GM12878 (cell line): Measurements from ENCODE around the gene FKBP15. TPM values are rescaled to one million over a fixed set of nuclear protein-coding genes. Genes with fewer than 3 reads are reported as not detected.

ENCODE experiments used
- ATAC-seq: fragments of 200-7000 bp; cut with Tn5 transposase; 3 replicates; pipeline ENCODE4 v1.9.1; 2020; ENCODE audit warnings: mild to moderate bottlenecking, moderate library complexity
- BruUV-seq: library from RNA; stranded (reverse); fragments of 400-500 nt; replicated peaks from 2 replicates; lab custom pipeline; 2021; lab: Mats Ljungman, UMichigan
- CTCF ChIA-PET: fragments of 300-600 bp; sonication (Branson Sonifier 250); formaldehyde crosslinking; extraction: SDS; loops from one replicate; lab custom pipeline; 2021; ENCODE audit warnings: inconsistent platforms; lab: Yijun Ruan, JAX
- POLR2A ChIA-PET: fragments of 350-600 bp; formaldehyde crosslinking; extraction: SDS; loops from one replicate; lab custom pipeline; 2021; ENCODE audit warnings: inconsistent platforms; lab: Charles Lee
- RAD21 ChIA-PET: fragments of 300-600 bp; sonication (Branson Sonifier 250); formaldehyde crosslinking; loops from one replicate; lab custom pipeline; 2023; ENCODE audit warnings: antibody characterized with exemption; ENCODE audit not compliant: unreplicated experiment; lab: Charles Lee
- SMC1A ChIA-PET: fragments of 300-600 bp; sonication (Branson Sonifier 250); formaldehyde crosslinking; loops from one replicate; lab custom pipeline; 2023; ENCODE audit not compliant: unreplicated experiment, uncharacterized antibody; lab: Charles Lee
- DNase-seq: peaks from one replicate; pipeline ENCODE4 v3.0.0-alpha.2; 2011; ENCODE audit warnings: low read depth, low spot score
- FAIRE-seq: peaks from 3 replicates; lab custom pipeline; 2011; peaks lifted over from hg19 to GRCh38; lab: Jason Lieb, UNC
- H2AFZ ChIP-seq: 2 replicates; pipeline ENCODE4 v1.6.0; 2011; ENCODE audit warnings: low read depth, low read length, control low read depth; ENCODE audit not compliant: control insufficient read depth
- H3K27ac ChIP-seq: 2 replicates; pipeline ENCODE4 v1.5.1; 2011; ENCODE audit warnings: control low read depth; ENCODE audit not compliant: control insufficient read depth, insufficient read depth
- H3K27me3 ChIP-seq, 2 experiments: replicated peaks in 1 of 2; 2 replicates each; pipeline versions ENCODE4 v1.6.0 to v1.6.1; 2011; ENCODE audit warnings: low read length in 1 of 2; ENCODE audit not compliant: control insufficient read depth in 2 of 2, insufficient read depth in 2 of 2
- H3K36me3 ChIP-seq, 2 experiments: 2 replicates each; pipeline ENCODE4 v1.5.1; 2011; ENCODE audit warnings: low read length in 1 of 2; ENCODE audit not compliant: control insufficient read depth in 2 of 2, insufficient read depth in 2 of 2
- H3K4me1 ChIP-seq: 2 replicates; pipeline ENCODE4 v1.6.1; 2011; ENCODE audit warnings: mild to moderate bottlenecking, low read length, moderate library complexity, mixed read lengths; ENCODE audit not compliant: control insufficient read depth, insufficient read depth
- H3K4me2 ChIP-seq: 2 replicates; pipeline ENCODE4 v1.6.0; 2011; ENCODE audit warnings: control low read depth; ENCODE audit not compliant: control insufficient read depth, insufficient read depth
- H3K4me3 ChIP-seq: fragments of 200-600 bp; sonication (generic); 2 replicates; pipeline ENCODE4 v1.5.1; 2016
- H3K79me2 ChIP-seq: 2 replicates; pipeline ENCODE4 v1.6.0; 2011; ENCODE audit warnings: low read length; ENCODE audit not compliant: control insufficient read depth, insufficient read depth
- H3K9ac ChIP-seq: 2 replicates; pipeline ENCODE4 v1.8.0; 2011; ENCODE audit warnings: low read length, control low read depth, mixed read lengths; ENCODE audit not compliant: control insufficient read depth, insufficient read depth
- H3K9me3 ChIP-seq: replicated peaks from 3 replicates; pipeline ENCODE4 v1.5.1; 2011; ENCODE audit warnings: mild to moderate bottlenecking, low read length; ENCODE audit not compliant: control insufficient read depth, insufficient read depth
- H4K20me1 ChIP-seq: 2 replicates; pipeline ENCODE4 v1.6.0; 2011; ENCODE audit not compliant: control insufficient read depth, insufficient read depth
- ASH2L ChIP-seq: fragments of 300-600, 200-600 bp; sonication (generic); IDR thresholded peaks from 2 replicates; pipeline ENCODE4 v1.6.1; 2017; ENCODE audit warnings: low read depth, mild to moderate bottlenecking, borderline replicate concordance
- BHLHE40 ChIP-seq, 2 experiments: fragments of 450-650 bp in 1 of 2; IDR thresholded peaks; 2 replicates each; pipeline ENCODE4 v1.6.1; 2011 to 2017; ENCODE audit warnings: low read depth in 2 of 2, borderline replicate concordance in 1 of 2, improper control_type of control experiment in 1 of 2, low read length in 1 of 2, mild to moderate bottlenecking in 1 of 2
- CBX3 ChIP-seq: fragments of 200-600 bp; sonication (generic); IDR thresholded peaks from 2 replicates; pipeline ENCODE4 v1.6.1; 2016; ENCODE audit warnings: low read depth, borderline replicate concordance
- CHD2 ChIP-seq: IDR thresholded peaks from 2 replicates; pipeline ENCODE4 v1.6.1; 2011; ENCODE audit warnings: low read depth, low read length, improper control_type of control experiment, borderline replicate concordance
- E2F4 ChIP-seq: IDR thresholded peaks from 2 replicates; pipeline ENCODE4 v1.6.1; 2012; ENCODE audit warnings: low read depth, low read length, improper control_type of control experiment
- EP300 ChIP-seq, 2 experiments: fragments of 150-350 bp in 1 of 2; IDR thresholded peaks; 2 replicates each; pipeline ENCODE4 v1.6.1; 2011 to 2012; ENCODE audit warnings: low read depth in 2 of 2, low read length in 2 of 2, borderline replicate concordance in 1 of 2, improper control_type of control experiment in 1 of 2, inconsistent platforms in 1 of 2; ENCODE audit not compliant: control insufficient read depth in 1 of 2
- ESRRA ChIP-seq: IDR thresholded peaks from 2 replicates; pipeline ENCODE4 v1.6.1; 2012; ENCODE audit warnings: mild to moderate bottlenecking, low read length, improper control_type of control experiment
- FOXK2 ChIP-seq: fragments of 450-650 bp; IDR thresholded peaks from 2 replicates; pipeline ENCODE4 v1.6.1; 2017; ENCODE audit warnings: mild to moderate bottlenecking, moderate library complexity
- GABPA ChIP-seq: IDR thresholded peaks from 2 replicates; pipeline ENCODE4 v1.6.1; 2014; ENCODE audit warnings: antibody characterized with exemption, low read depth, mild to moderate bottlenecking, inconsistent platforms
- IKZF2 ChIP-seq, 2 experiments: fragments of 450-650 bp; IDR thresholded peaks; 2 replicates each; pipeline ENCODE4 v1.6.1; 2017; ENCODE audit warnings: mild to moderate bottlenecking in 2 of 2, moderate library complexity in 2 of 2
- IRF4 ChIP-seq: IDR thresholded peaks from 2 replicates; pipeline ENCODE4 v1.6.1; 2011; ENCODE audit warnings: low read depth, low read length
- MTA3 ChIP-seq: IDR thresholded peaks from 2 replicates; pipeline ENCODE4 v1.6.1; 2012; ENCODE audit warnings: low read length, inconsistent platforms, borderline replicate concordance
- NR2C2 ChIP-seq: IDR thresholded peaks from 2 replicates; pipeline ENCODE4 v1.6.1; 2011; ENCODE audit warnings: borderline replicate concordance, low read depth; ENCODE audit not compliant: control insufficient read depth, insufficient read length
- ZBED1 ChIP-seq: IDR thresholded peaks from 2 replicates; pipeline ENCODE4 v1.6.1; 2016; ENCODE audit warnings: borderline replicate concordance
- ZNF274 ChIP-seq: IDR thresholded peaks from one replicate; pipeline ENCODE4 v1.8.0; 2011; ENCODE audit not compliant: insufficient read length, insufficient read depth
- ZZZ3 ChIP-seq: IDR thresholded peaks from 2 replicates; pipeline ENCODE4 v1.6.1; 2011; ENCODE audit warnings: low read depth; ENCODE audit not compliant: control insufficient read depth, insufficient read length
- WGBS: methylation state at CpG from one replicate; pipeline ENCODE4 v1.1.6; 2016; ENCODE audit warnings: low lambda C conversion rate; ENCODE audit not compliant: insufficient replicate concordance, insufficient coverage; ENCODE audit errors: missing lambda C conversion rate; 5-methylcytosine and 5-hydroxymethylcytosine counted together
- in situ Hi-C: fragments of 300-500 bp; cut with MboI; formaldehyde crosslinking; loops from 9 replicates; pipeline ENCODE4 v1.14.3; 2018; ENCODE audit warnings: mixed read lengths
- intact Hi-C: fragments of 100-400 bp; cut with micrococcal nuclease; formaldehyde crosslinking; loops from one replicate; pipeline ENCODE4 v1.14.2; 2022; ENCODE audit not compliant: unreplicated experiment
- polyA plus RNA-seq, 11 experiments: library from polyadenylated mRNA; depleted of rRNA in 4 of 11; unstranded in 6 of 11; stranded (reverse) in 5 of 11; fragments of >200 nt; fragmentation: Nextera tagmentation in 4 of 11; fragmentation: Illumina TruSeq in 1 of 11; extraction: Ambion mirVana in 4 of 11; extraction: Trizol in 1 of 11; gene quantifications; 1 replicate in 1 of 11; 2 replicates in 10 of 11; pipeline versions ENCODE4 v1.2.1 to v1.2.3, GENCODE V29; 2011 to 2016; ENCODE audit warnings: inconsistent platforms in 2 of 11, missing spikeins in 2 of 11, low read depth in 1 of 11
- total RNA-seq, 4 experiments: library from RNA; depleted of rRNA in 3 of 4; stranded (reverse); fragments of >200 nt in 3 of 4; fragmentation: Illumina TruSeq in 1 of 4; extraction: Trizol in 1 of 4; gene quantifications; 2 replicates each; pipeline versions ENCODE4 v1.2.1 to v1.2.3, GENCODE V29; 2013 to 2021
- TF ChIP-seq, protein P1 (sequence below): IDR thresholded peaks from 2 replicates; pipeline ENCODE4 v1.6.1; 2012; ENCODE audit warnings: low read depth, low read length, improper control_type of control experiment
- TF ChIP-seq, protein P2 (sequence below): fragments of 450-650 bp; IDR thresholded peaks from 2 replicates; pipeline ENCODE4 v1.6.1; 2017; ENCODE audit warnings: mild to moderate bottlenecking, moderate library complexity

The FKBP15 gene
- total and polyA plus RNA-seq, 10 of the 15 experiments (the other 5 are each of a cell fraction or from before 2014, with no cell fraction given), result 5.0 to 53.4 (median 21.2) TPM

DNA sequence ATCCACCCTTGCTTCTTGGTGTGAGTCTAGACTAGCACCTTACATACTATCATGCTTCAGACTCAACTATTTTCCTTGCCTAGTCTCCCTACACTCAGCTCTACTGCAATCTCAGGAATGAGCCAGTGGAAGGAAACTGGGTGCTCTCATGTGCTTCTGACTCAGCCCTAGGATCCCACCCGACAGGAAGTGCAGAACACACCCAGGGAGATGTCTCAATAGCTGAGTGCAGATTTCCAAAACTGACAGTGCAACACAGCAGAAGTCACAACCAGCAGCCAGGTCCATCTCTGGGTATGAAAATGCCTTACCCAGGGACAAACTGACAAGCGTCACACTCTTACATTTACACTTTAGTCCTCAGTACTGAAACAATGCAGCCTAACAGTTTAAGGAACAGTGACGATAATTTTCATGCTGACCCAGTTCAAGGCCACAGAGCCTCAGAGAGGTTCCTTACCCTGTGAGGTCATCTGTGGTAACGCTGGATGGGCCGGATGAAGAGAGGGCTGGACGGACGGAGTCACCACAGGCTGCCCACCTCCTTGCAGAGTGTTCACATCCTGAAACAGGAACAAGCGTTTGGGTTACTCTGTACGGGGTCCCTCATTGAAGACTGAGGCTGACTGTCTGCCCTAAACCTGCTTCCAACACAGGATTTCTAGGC is 33.0 kb downstream of the FKBP15 start:
- intact Hi-C loops (no loop called here), in situ Hi-C loops (no loop called here)
- FAIRE-seq (no peak), DNase-seq (no peak), ATAC-seq (no peak)
- Histone ChIP-seq H3K27me3 (no peaks in the 10 kb centered on the region), H3K9ac (no peak overlapping the region), H3K9me3 (no peaks in the 10 kb centered on the region), H3K4me3 (no peak overlapping the region), H3K79me2 (no peaks in the 10 kb centered on the region), H3K27ac (no peak overlapping the region), H3K36me3 (peaks cover 15 to 34% of the 10 kb centered on the region in 2 experiments), H3K4me1 (no peaks in the 10 kb centered on the region), H4K20me1 (no peaks in the 10 kb centered on the region), H2AFZ (no peak overlapping the region), H3K4me2 (no peak overlapping the region)
- ChIA-PET POLR2A (no interaction called here), SMC1A (interaction anchor here (0.9 kb wide), 1 partner anchor 467 kb away, joined by 3 read pairs; no protein-coding TSS in a partner anchor), CTCF (no interaction called here), RAD21 (no interaction called here)
- WGBS, result over 99% methylated on average over 9 of the region's 9 CpGs
- BruUV-seq, result no TSS peak
- TF ChIP-seq ZZZ3, result no peak
- TF ChIP-seq EP300 (IDR thresholded peaks at IDR 0.05; ENCODE audit: borderline replicate concordance in 1 of 2, control insufficient read depth in 1 of 2, low read depth in 2 of 2, low read length in 2 of 2), result no peak
- TF ChIP-seq FOXK2, result no peak
- no peak for TF ChIP-seq CBX3
- no peak for TF ChIP-seq MTA3
- no peak for TF ChIP-seq ASH2L
- TF ChIP-seq E2F4, result no peak
- TF ChIP-seq, protein P1, sequence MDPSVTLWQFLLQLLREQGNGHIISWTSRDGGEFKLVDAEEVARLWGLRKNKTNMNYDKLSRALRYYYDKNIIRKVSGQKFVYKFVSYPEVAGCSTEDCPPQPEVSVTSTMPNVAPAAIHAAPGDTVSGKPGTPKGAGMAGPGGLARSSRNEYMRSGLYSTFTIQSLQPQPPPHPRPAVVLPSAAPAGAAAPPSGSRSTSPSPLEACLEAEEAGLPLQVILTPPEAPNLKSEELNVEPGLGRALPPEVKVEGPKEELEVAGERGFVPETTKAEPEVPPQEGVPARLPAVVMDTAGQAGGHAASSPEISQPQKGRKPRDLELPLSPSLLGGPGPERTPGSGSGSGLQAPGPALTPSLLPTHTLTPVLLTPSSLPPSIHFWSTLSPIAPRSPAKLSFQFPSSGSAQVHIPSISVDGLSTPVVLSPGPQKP, result no peak
- no peak for TF ChIP-seq ESRRA
- no peak for TF ChIP-seq GABPA
- no peak for TF ChIP-seq IRF4
- TF ChIP-seq ZNF274, result no peak
- TF ChIP-seq, protein P2, sequence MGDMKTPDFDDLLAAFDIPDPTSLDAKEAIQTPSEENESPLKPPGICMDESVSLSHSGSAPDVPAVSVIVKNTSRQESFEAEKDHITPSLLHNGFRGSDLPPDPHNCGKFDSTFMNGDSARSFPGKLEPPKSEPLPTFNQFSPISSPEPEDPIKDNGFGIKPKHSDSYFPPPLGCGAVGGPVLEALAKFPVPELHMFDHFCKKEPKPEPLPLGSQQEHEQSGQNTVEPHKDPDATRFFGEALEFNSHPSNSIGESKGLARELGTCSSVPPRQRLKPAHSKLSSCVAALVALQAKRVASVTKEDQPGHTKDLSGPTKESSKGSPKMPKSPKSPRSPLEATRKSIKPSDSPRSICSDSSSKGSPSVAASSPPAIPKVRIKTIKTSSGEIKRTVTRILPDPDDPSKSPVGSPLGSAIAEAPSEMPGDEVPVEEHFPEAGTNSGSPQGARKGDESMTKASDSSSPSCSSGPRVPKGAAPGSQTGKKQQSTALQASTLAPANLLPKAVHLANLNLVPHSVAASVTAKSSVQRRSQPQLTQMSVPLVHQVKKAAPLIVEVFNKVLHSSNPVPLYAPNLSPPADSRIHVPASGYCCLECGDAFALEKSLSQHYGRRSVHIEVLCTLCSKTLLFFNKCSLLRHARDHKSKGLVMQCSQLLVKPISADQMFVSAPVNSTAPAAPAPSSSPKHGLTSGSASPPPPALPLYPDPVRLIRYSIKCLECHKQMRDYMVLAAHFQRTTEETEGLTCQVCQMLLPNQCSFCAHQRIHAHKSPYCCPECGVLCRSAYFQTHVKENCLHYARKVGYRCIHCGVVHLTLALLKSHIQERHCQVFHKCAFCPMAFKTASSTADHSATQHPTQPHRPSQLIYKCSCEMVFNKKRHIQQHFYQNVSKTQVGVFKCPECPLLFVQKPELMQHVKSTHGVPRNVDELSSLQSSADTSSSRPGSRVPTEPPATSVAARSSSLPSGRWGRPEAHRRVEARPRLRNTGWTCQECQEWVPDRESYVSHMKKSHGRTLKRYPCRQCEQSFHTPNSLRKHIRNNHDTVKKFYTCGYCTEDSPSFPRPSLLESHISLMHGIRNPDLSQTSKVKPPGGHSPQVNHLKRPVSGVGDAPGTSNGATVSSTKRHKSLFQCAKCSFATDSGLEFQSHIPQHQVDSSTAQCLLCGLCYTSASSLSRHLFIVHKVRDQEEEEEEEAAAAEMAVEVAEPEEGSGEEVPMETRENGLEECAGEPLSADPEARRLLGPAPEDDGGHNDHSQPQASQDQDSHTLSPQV, result no peak
- no peak for TF ChIP-seq IKZF2 (IDR thresholded peaks at IDR 0.05)
- TF ChIP-seq CHD2, result no peak
- TF ChIP-seq NR2C2, result no peak
- TF ChIP-seq ZBED1, result no peak
- no peak for TF ChIP-seq BHLHE40 (IDR thresholded peaks at IDR 0.05; ENCODE audit: borderline replicate concordance in 1 of 2, low read depth in 2 of 2, low read length in 1 of 2)
